NCI-H526 treated with DMSO at 0.1 percent for 48 hours (cell line): ENCODE measurements around the gene PRKAB1.
"Not testable (repeated sequence)": the region's sequence is repeated elsewhere in the genome, so short reads cannot be mapped to it uniquely, and the experiment has no call there.

ENCODE experiments used
- DNase-seq: peaks from one replicate; lab custom pipeline; 2025; lab: John Stamatoyannopoulos, UW

Gene PRKAB1

GRCh38 chr12:119667577-119668323, at the start of gene PRKAB1:
Gene PRKAB1, plus strand, starts transcription at chr12:119668133. Its CDS starts 112 bp downstream, at chr12:119668245.
- DNase-seq: peak; percentile 97

- not testable (repeated sequence) for DNase-seq
Observed at GRCh38 chr12:119618328-119618896, 49.5 kb upstream of the PRKAB1 start.

GRCh38 chr12:119620490-119620889, 47.4 kb upstream of the PRKAB1 start:
- DNase-seq: no peak

GRCh38 chr12:119621878-119622277, 46.1 kb upstream of the PRKAB1 start:
- no peak for DNase-seq

- no peak for DNase-seq
Observed at GRCh38 chr12:119624966-119625365, 43.0 kb upstream of the PRKAB1 start.

- no peak for DNase-seq
Observed at GRCh38 chr12:119627019-119627643, 40.8 kb upstream of the PRKAB1 start.

- DNase-seq: no peak
Observed at GRCh38 chr12:119627686-119628085, 40.2 kb upstream of the PRKAB1 start.

- DNase-seq: no peak
Observed at GRCh38 chr12:119630223-119630780, 37.6 kb upstream of the PRKAB1 start.

- no peak for DNase-seq
Observed at GRCh38 chr12:119630962-119631550, 36.9 kb upstream of the PRKAB1 start.

- DNase-seq: no peak
Observed at GRCh38 chr12:119631930-119632678, 35.8 kb upstream of the PRKAB1 start.

- DNase-seq: no peak
Observed at GRCh38 chr12:119634743-119635142, 33.2 kb upstream of the PRKAB1 start.

- DNase-seq: no peak
Observed at GRCh38 chr12:119642986-119643385, 24.9 kb upstream of the PRKAB1 start.

- no peak for DNase-seq
Observed at GRCh38 chr12:119644930-119645329, 23.0 kb upstream of the PRKAB1 start.

GRCh38 chr12:119645535-119646059, 22.3 kb upstream of the PRKAB1 start:
- DNase-seq: no peak

GRCh38 chr12:119649202-119649808, 18.6 kb upstream of the PRKAB1 start:
- no peak for DNase-seq

- no peak for DNase-seq
Observed at GRCh38 chr12:119652665-119653064, 15.3 kb upstream of the PRKAB1 start.

- DNase-seq: not testable (repeated sequence)
Observed at GRCh38 chr12:119657001-119657400, 10.9 kb upstream of the PRKAB1 start.

GRCh38 chr12:119658166-119658565, 9.8 kb upstream of the PRKAB1 start:
- DNase-seq: not testable (repeated sequence)

- DNase-seq: no peak
Observed at GRCh38 chr12:119659289-119659897, 8.5 kb upstream of the PRKAB1 start.

- no peak for DNase-seq
Observed at GRCh38 chr12:119660076-119660475, 7.9 kb upstream of the PRKAB1 start.

GRCh38 chr12:119661882-119662281, 6.1 kb upstream of the PRKAB1 start:
- DNase-seq: no peak
